GM23338 (cell line): ENCODE results near the gene RPS6KC1. TPM values are rescaled to one million over a fixed set of nuclear protein-coding genes. Genes with fewer than 3 reads are reported as not detected.

Source experiments
- ATAC-seq: fragments of 200-7000 bp; cut with Tn5 transposase; 3 replicates; pipeline ENCODE4 v1.9.1; 2020
- DNase-seq: peaks from one replicate; pipeline ENCODE4 v3.0.0-alpha.2; 2015; ENCODE audit warnings: low spot score
- H2AFZ ChIP-seq: fragments of 200-600 bp; sonication (generic); 2 replicates; pipeline ENCODE4 v1.8.0; 2016; ENCODE audit warnings: antibody characterized with exemption, mild to moderate bottlenecking, moderate library complexity
- H3F3A ChIP-seq: fragments of 200-600 bp; sonication (generic); replicated peaks from 2 replicates; pipeline ENCODE4 v1.8.0; 2017; ENCODE audit warnings: antibody characterized with exemption, mixed run types, low read depth
- H3K27ac ChIP-seq: fragments of 200-600 bp; sonication (generic); 2 replicates; pipeline ENCODE4 v1.6.1; 2016; ENCODE audit warnings: low read depth
- H3K27me3 ChIP-seq: fragments of 200-600 bp; sonication (generic); 2 replicates; pipeline ENCODE4 v1.8.0; 2016; ENCODE audit warnings: mild to moderate bottlenecking, mixed run types, moderate library complexity; ENCODE audit not compliant: insufficient read depth
- H3K36me3 ChIP-seq: fragments of 200-600 bp; sonication (generic); 2 replicates; pipeline ENCODE4 v1.8.0; 2016; ENCODE audit warnings: mild to moderate bottlenecking; ENCODE audit not compliant: insufficient read depth
- H3K4me1 ChIP-seq: fragments of 200-600 bp; sonication (generic); 2 replicates; pipeline ENCODE4 v1.8.0; 2016; ENCODE audit warnings: mild to moderate bottlenecking, moderate library complexity; ENCODE audit not compliant: insufficient read depth
- H3K4me2 ChIP-seq: fragments of 200-600 bp; sonication (generic); 2 replicates; pipeline ENCODE4 v1.7.1; 2017; ENCODE audit warnings: mixed run types
- H3K4me3 ChIP-seq: fragments of 200-600 bp; sonication (generic); 2 replicates; pipeline ENCODE4 v1.6.1; 2016; ENCODE audit warnings: mixed run types
- H3K79me2 ChIP-seq: fragments of 200-600 bp; sonication (generic); replicated peaks from 2 replicates; pipeline ENCODE4 v1.8.0; 2017; ENCODE audit warnings: mild to moderate bottlenecking; ENCODE audit not compliant: insufficient read depth
- H3K9me2 ChIP-seq: fragments of 200-600 bp; sonication (generic); 2 replicates; pipeline ENCODE4 v1.8.0; 2017; ENCODE audit not compliant: insufficient read depth
- H4K20me1 ChIP-seq: fragments of 200-600 bp; sonication (generic); replicated peaks from 2 replicates; pipeline ENCODE4 v1.8.0; 2017; ENCODE audit warnings: mild to moderate bottlenecking; ENCODE audit not compliant: insufficient read depth
- H3K27ac Mint-ChIP-seq: 2 replicates; pipeline ENCODE4 v1.8.0; 2020; ENCODE audit warnings: inconsistent platforms, mild to moderate bottlenecking, moderate library complexity, mixed read lengths
- H3K27me3 Mint-ChIP-seq: 3 replicates; pipeline ENCODE4 v1.8.0; 2022; ENCODE audit warnings: low read depth, mild to moderate bottlenecking, moderate library complexity, mixed read lengths, inconsistent platforms; ENCODE audit not compliant: insufficient read depth, poor library complexity
- H3K36me3 Mint-ChIP-seq: 3 replicates; pipeline ENCODE4 v1.8.0; 2021; ENCODE audit warnings: low read depth, mild to moderate bottlenecking, inconsistent platforms, moderate library complexity, mixed read lengths
- H3K4me1 Mint-ChIP-seq: 3 replicates; pipeline ENCODE4 v1.8.0; 2020; ENCODE audit warnings: mild to moderate bottlenecking, inconsistent platforms, mixed read lengths
- H3K4me3 Mint-ChIP-seq: 3 replicates; pipeline ENCODE4 v1.8.0; 2021; ENCODE audit warnings: moderate library complexity, mild to moderate bottlenecking, inconsistent platforms, mixed read lengths
- H3K9me3 Mint-ChIP-seq: 3 replicates; pipeline ENCODE4 v1.8.0; 2020; ENCODE audit warnings: moderate library complexity, mild to moderate bottlenecking, inconsistent platforms, mixed read lengths
- CTCF ChIP-seq, 2 experiments: fragments of 200-600 bp in 1 of 2; sonication (generic) in 1 of 2; conservative IDR thresholded peaks; 2 replicates each; pipeline versions ENCODE4 v1.5.1 to v1.6.1; 2016 to 2017; ENCODE audit warnings: antibody characterized with exemption in 2 of 2, low read depth in 2 of 2, mild to moderate bottlenecking in 2 of 2, moderate library complexity in 1 of 2
- JUNB ChIP-seq: IDR thresholded peaks from one replicate; pipeline ENCODE4 v1.6.1; 2016; ENCODE audit warnings: antibody characterized with exemption; ENCODE audit not compliant: unreplicated experiment
- ZNF331 ChIP-seq: fragments of 250-450 bp; sonication (Bioruptor Pico); IDR thresholded peaks from 2 replicates; pipeline ENCODE4 v1.5.0; 2020; ENCODE audit warnings: low read depth, mild to moderate bottlenecking, moderate library complexity
- polyA plus RNA-seq: library from polyadenylated mRNA; unstranded; fragments of >200 nt; fragmentation: Nextera tagmentation; extraction: Ambion mirVana; gene quantifications from 2 replicates; pipeline ENCODE4 v1.2.1, GENCODE V29; 2016
- total RNA-seq: library from RNA; depleted of rRNA; stranded (reverse); fragments of >200 nt; shearing (Covaris generic); gene quantifications from 2 replicates; pipeline ENCODE4 v1.2.3, GENCODE V29; 2014
- TF ChIP-seq, protein P1 (sequence below): fragments of 250-450 bp; sonication (Bioruptor Pico); IDR thresholded peaks from 2 replicates; pipeline ENCODE4 v1.5.0; 2020; ENCODE audit warnings: mild to moderate bottlenecking, moderate library complexity
- TF ChIP-seq, protein P2 (sequence below): IDR thresholded peaks from one replicate; pipeline ENCODE4 v1.6.1; 2018; ENCODE audit warnings: antibody characterized with exemption; ENCODE audit not compliant: unreplicated experiment

Gene RPS6KC1
- total and polyA plus RNA-seq, 2 experiments from 2014 or later: 7.9 to 24.9 TPM

- TF ChIP-seq, protein P1, sequence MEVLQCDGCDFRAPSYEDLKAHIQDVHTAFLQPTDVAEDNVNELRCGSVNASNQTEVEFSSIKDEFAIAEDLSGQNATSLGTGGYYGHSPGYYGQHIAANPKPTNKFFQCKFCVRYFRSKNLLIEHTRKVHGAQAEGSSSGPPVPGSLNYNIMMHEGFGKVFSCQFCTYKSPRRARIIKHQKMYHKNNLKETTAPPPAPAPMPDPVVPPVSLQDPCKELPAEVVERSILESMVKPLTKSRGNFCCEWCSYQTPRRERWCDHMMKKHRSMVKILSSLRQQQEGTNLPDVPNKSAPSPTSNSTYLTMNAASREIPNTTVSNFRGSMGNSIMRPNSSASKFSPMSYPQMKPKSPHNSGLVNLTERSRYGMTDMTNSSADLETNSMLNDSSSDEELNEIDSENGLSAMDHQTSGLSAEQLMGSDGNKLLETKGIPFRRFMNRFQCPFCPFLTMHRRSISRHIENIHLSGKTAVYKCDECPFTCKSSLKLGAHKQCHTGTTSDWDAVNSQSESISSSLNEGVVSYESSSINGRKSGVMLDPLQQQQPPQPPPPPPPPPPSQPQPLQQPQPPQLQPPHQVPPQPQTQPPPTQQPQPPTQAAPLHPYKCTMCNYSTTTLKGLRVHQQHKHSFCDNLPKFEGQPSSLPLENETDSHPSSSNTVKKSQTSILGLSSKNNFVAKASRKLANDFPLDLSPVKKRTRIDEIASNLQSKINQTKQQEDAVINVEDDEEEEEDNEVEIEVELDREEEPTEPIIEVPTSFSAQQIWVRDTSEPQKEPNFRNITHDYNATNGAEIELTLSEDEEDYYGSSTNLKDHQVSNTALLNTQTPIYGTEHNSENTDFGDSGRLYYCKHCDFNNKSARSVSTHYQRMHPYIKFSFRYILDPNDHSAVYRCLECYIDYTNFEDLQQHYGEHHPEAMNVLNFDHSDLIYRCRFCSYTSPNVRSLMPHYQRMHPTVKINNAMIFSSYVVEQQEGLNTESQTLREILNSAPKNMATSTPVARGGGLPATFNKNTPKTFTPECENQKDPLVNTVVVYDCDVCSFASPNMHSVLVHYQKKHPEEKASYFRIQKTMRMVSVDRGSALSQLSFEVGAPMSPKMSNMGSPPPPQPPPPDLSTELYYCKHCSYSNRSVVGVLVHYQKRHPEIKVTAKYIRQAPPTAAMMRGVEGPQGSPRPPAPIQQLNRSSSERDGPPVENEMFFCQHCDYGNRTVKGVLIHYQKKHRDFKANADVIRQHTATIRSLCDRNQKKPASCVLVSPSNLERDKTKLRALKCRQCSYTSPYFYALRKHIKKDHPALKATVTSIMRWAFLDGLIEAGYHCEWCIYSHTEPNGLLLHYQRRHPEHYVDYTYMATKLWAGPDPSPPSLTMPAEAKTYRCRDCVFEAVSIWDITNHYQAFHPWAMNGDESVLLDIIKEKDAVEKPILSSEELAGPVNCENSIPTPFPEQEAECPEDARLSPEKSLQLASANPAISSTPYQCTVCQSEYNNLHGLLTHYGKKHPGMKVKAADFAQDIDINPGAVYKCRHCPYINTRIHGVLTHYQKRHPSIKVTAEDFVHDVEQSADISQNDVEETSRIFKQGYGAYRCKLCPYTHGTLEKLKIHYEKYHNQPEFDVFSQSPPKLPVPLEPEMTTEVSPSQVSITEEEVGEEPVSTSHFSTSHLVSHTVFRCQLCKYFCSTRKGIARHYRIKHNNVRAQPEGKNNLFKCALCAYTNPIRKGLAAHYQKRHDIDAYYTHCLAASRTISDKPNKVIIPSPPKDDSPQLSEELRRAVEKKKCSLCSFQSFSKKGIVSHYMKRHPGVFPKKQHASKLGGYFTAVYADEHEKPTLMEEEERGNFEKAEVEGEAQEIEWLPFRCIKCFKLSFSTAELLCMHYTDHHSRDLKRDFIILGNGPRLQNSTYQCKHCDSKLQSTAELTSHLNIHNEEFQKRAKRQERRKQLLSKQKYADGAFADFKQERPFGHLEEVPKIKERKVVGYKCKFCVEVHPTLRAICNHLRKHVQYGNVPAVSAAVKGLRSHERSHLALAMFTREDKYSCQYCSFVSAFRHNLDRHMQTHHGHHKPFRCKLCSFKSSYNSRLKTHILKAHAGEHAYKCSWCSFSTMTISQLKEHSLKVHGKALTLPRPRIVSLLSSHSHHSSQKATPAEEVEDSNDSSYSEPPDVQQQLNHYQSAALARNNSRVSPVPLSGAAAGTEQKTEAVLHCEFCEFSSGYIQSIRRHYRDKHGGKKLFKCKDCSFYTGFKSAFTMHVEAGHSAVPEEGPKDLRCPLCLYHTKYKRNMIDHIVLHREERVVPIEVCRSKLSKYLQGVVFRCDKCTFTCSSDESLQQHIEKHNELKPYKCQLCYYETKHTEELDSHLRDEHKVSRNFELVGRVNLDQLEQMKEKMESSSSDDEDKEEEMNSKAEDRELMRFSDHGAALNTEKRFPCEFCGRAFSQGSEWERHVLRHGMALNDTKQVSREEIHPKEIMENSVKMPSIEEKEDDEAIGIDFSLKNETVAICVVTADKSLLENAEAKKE (CRISPR knock-in tag): no peak
- no peak for TF ChIP-seq JUNB
- TF ChIP-seq, protein P2, sequence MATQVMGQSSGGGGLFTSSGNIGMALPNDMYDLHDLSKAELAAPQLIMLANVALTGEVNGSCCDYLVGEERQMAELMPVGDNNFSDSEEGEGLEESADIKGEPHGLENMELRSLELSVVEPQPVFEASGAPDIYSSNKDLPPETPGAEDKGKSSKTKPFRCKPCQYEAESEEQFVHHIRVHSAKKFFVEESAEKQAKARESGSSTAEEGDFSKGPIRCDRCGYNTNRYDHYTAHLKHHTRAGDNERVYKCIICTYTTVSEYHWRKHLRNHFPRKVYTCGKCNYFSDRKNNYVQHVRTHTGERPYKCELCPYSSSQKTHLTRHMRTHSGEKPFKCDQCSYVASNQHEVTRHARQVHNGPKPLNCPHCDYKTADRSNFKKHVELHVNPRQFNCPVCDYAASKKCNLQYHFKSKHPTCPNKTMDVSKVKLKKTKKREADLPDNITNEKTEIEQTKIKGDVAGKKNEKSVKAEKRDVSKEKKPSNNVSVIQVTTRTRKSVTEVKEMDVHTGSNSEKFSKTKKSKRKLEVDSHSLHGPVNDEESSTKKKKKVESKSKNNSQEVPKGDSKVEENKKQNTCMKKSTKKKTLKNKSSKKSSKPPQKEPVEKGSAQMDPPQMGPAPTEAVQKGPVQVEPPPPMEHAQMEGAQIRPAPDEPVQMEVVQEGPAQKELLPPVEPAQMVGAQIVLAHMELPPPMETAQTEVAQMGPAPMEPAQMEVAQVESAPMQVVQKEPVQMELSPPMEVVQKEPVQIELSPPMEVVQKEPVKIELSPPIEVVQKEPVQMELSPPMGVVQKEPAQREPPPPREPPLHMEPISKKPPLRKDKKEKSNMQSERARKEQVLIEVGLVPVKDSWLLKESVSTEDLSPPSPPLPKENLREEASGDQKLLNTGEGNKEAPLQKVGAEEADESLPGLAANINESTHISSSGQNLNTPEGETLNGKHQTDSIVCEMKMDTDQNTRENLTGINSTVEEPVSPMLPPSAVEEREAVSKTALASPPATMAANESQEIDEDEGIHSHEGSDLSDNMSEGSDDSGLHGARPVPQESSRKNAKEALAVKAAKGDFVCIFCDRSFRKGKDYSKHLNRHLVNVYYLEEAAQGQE: no peak
Observed at GRCh38 chr1:213060836-213061235, 9.8 kb downstream of the RPS6KC1 start (continued).

DNA sequence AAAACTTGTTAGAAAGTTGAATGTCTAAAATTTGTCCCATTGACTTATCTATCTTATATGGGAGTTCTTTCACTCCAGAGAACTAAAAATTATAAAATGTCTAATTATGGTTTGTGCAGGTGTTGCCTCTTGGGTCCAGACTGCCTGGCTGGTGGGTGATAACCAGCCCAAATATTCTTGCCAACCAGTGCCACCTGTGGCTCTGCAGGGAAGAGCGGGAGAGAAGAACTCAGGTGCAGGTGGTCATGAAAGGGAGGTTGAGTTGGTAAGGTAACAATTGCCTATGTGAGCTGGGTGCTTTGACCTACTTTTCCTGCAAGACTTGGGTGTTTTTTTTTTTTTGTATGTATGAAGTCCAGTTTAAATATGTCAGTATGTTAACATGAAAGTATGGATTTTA lies 10.2 kb downstream of the RPS6KC1 start:
- Histone ChIP-seq H3K9me2 (no peaks in the 10 kb centered on the region), H3K36me3 (no peaks in the 10 kb centered on the region), H4K20me1 (peaks cover 6% of the 10 kb centered on the region; the same call in 1 of the 2 replicates), H3K4me2 (no peak overlapping the region), H3K27me3 (no peaks in the 10 kb centered on the region), H3F3A (no peaks in the 10 kb centered on the region), H2AFZ (no peak overlapping the region), H3K27ac (no peak overlapping the region), H3K79me2 (peaks cover 67% of the 10 kb centered on the region), H3K4me3 (no peak overlapping the region), H3K4me1 (peaks cover 7% of the 10 kb centered on the region)
- Mint-ChIP-seq H3K9me3 (peaks cover 5% of the 10 kb centered on the region; the same call in 2 of the 3 replicates), H3K27me3 (peaks cover 1% of the 10 kb centered on the region), H3K36me3 (peaks cover 3% of the 10 kb centered on the region; the same call in 1 of the 3 replicates), H3K4me3 (no peak overlapping the region), H3K4me1 (peaks cover 23% of the 10 kb centered on the region), H3K27ac (no peak overlapping the region)
- peak; percentile 43 for DNase-seq
- TF ChIP-seq CTCF (conservative IDR thresholded peaks at IDR 0.05; ENCODE audit: low read depth in 2 of 2): peak; percentile 41 to 51
- no peak for TF ChIP-seq ZNF331 (CRISPR knock-in tag)
- ATAC-seq: peak; percentile 79
